Right cardiac atrium (tissue), 5 donors: ENCODE results near the gene BAHCC1. TPM values are rescaled to one million over a fixed set of nuclear protein-coding genes. Genes with fewer than 3 reads are reported as not detected.
A peak's percentile ranks its signal among the peaks of the same experiment; 100 is the strongest.

Source experiments
- ATAC-seq, 2 donors: fragments of 200-7000 bp; cut with Tn5 transposase; one replicate each; pipeline versions ENCODE4 v1.8.0 to v1.9.1; 2020; ENCODE audit warnings: moderate library complexity in 2 of 2, mild to moderate bottlenecking in 1 of 2
- DNase-seq, 3 donors: peaks; one replicate each; pipeline ENCODE4 v3.0.0-alpha.2; 2020
- H3K27ac ChIP-seq: one replicate; pipeline ENCODE4 v1.5.1; 2013; ENCODE audit warnings: mild to moderate bottlenecking, low read length, control low read depth, moderate library complexity
- H3K27me3 ChIP-seq: one replicate; pipeline ENCODE4 v1.6.1; 2013; ENCODE audit not compliant: control insufficient read depth, insufficient read depth
- H3K4me1 ChIP-seq: one replicate; pipeline ENCODE4 v1.6.1; 2013; ENCODE audit warnings: low read length; ENCODE audit not compliant: control insufficient read depth, insufficient read depth
- H3K4me3 ChIP-seq: one replicate; pipeline ENCODE4 v1.5.1; 2013; ENCODE audit warnings: low read length, control low read depth
- H3K9me3 ChIP-seq: one replicate; pipeline ENCODE4 v1.6.1; 2013; ENCODE audit warnings: low read length; ENCODE audit not compliant: control insufficient read depth
- WGBS: extraction: QIAGEN DNeasy Blood & Tissue Kit; methylation state at CpG from one replicate; pipeline ENCODE4 v1.1.7; 2013; 5-methylcytosine and 5-hydroxymethylcytosine counted together
- intact Hi-C, 4 donors: fragments of 100-400 bp; cut with DNase I; formaldehyde crosslinking; loops; one replicate each; pipeline versions ENCODE4 v1.11.0 to v1.14.0; 2022 to 2023
- polyA plus RNA-seq: library from polyadenylated mRNA; stranded (reverse); fragments of 200-250 nt; gene quantifications from one replicate; pipeline ENCODE4 v1.2.3, GENCODE V29; 2013
- total RNA-seq, 4 donors: library from RNA; stranded (reverse); fragmentation: NEBNext Ultra II Directional; extraction: Animal tissue kit (Norgen Biotek cat#: 25700); gene quantifications; one replicate each; pipeline ENCODE4 v1.2.1, GENCODE V29; 2021
- donor health status: healthy with polysubstance abuse.
- donor health status: DM: no; HTN: yes; CAD: no.
- donor health status: DM: no; HTN: no; CAD: no.
- donor health status: DM: no; HTN: yes; CAD: no; lungs with severe emphysema.
- donor health status: DM: yes; HTN: yes; CAD: no.

The BAHCC1 gene
- total and polyA plus RNA-seq, 5 donors: 8.3 to 12.8 (median 8.7) TPM

GRCh38 chr17:81406117-81406953, 11.1 kb downstream of the BAHCC1 start:
- no peak for DNase-seq
- WGBS: 75% methylated on average over 42 of the region's 42 CpGs
- Histone ChIP-seq H3K27ac (peak overlapping the region; percentile 14), H3K4me3 (no peak overlapping the region), H3K27me3 (no peaks in the 10 kb centered on the region), H3K9me3 (no peaks in the 10 kb centered on the region), H3K4me1 (peaks cover 18% of the 10 kb centered on the region)
- intact Hi-C loops: no loop called here
- ATAC-seq: peak in 1 of 2 donors; percentile 4

DNA sequence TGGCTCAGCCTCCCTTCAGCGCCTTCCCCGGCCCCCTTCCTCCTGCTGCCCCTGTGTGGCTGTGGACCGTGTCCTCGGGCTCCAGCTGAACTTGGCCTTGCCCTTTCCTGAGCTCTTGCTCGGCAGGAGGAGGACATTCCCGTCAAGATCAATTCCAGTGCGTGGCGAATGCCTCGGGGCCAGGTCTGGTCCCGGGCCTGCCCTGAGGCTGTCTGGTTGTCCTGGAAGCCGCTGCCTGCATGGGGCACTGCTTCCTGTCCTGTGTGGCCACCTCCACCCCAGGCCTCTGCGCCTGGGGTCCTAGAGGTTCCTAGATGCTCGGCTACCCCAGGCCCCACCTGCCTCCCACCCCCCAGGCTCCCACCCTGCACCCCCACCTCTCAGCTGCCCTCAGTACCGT, 12.8 kb downstream of the BAHCC1 start:
- Histone ChIP-seq H3K9me3 (no peaks in the 10 kb centered on the region), H3K27me3 (no peaks in the 10 kb centered on the region), H3K4me1 (peaks cover 11% of the 10 kb centered on the region), H3K4me3 (no peak overlapping the region), H3K27ac (no peak overlapping the region)
- ATAC-seq: no peak
- intact Hi-C loops: no loop called here
- no peak for DNase-seq
- WGBS: 91% methylated on average over 14 of the region's 14 CpGs

GRCh38 chr17:81409190-81409935, 14.1 kb downstream of the BAHCC1 start:
- intact Hi-C loops: no loop called here

GRCh38 chr17:81410852-81411251, 15.6 kb downstream of the BAHCC1 start:
- no peak for ATAC-seq

More at GRCh38 chr17:81409190-81409935, 14.1 kb downstream of the BAHCC1 start:
- no peaks in the 10 kb centered on the region for H3K9me3 ChIP-seq
- peaks cover 7% of the 10 kb centered on the region for H3K4me1 ChIP-seq
- no peak for DNase-seq
- no peak for ATAC-seq
- H3K4me3 ChIP-seq: no peak overlapping the region
- H3K27me3 ChIP-seq: no peaks in the 10 kb centered on the region
- 73% methylated on average over 27 of the region's 27 CpGs for WGBS
- no peak overlapping the region for H3K27ac ChIP-seq

GRCh38 chr17:81411305-81411704, 16.0 kb downstream of the BAHCC1 start:
- H3K9me3 ChIP-seq: no peaks in the 10 kb centered on the region
- H3K4me3 ChIP-seq: no peak overlapping the region
- no peaks in the 10 kb centered on the region for H3K27me3 ChIP-seq
- ATAC-seq: no peak
- no peak overlapping the region for H3K27ac ChIP-seq
- DNase-seq: no peak
- intact Hi-C loops: no loop called here
- 69% methylated on average over 8 of the region's 8 CpGs for WGBS
- H3K4me1 ChIP-seq: no peaks in the 10 kb centered on the region

More at GRCh38 chr17:81410852-81411251, 15.6 kb downstream of the BAHCC1 start:
- Histone ChIP-seq H3K4me1 (peaks cover 2% of the 10 kb centered on the region), H3K4me3 (no peak overlapping the region), H3K27me3 (no peaks in the 10 kb centered on the region), H3K9me3 (no peaks in the 10 kb centered on the region), H3K27ac (no peak overlapping the region)
- 95% methylated on average over 16 of the region's 16 CpGs for WGBS
- DNase-seq: no peak
- intact Hi-C loops: no loop called here

DNA sequence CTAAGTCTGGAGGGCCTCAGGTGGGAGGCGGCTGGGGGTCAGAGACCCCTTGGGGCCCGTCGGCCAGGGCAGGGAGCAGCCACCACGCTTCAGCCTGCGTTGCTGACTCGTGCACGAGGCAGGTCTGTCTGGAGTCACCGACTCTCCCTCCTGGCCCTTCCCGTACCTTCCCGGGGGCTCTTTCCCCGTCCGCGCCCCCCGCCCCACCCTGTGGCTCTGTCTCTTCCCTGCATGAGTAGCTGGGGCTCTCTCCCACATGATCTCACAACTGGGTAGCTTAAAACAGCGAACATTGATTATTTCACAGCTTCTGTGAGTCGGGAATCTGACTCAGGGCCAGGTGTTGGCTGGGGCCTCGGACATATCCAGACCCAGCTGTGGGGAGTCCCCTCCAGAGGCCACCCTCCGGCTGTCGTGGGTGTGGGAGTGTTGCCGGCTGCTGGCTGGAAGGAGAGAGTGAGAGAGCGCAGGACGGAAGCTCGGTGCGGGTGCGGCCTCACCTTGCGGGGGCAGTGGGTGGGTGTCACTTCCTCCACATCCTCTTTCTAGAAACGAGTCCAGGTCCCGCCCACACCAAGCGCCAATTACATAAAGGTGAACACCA, 17.3 kb downstream of the BAHCC1 start:
- 48% methylated on average over 29 of the region's 29 CpGs for WGBS
- no peaks in the 10 kb centered on the region for H3K27me3 ChIP-seq
- no peak overlapping the region for H3K27ac ChIP-seq
- H3K4me1 ChIP-seq: peaks cover under 1% of the 10 kb centered on the region
- H3K4me3 ChIP-seq: no peak overlapping the region
- peak; percentile 72 to 86 (median 86) for DNase-seq
- no peaks in the 10 kb centered on the region for H3K9me3 ChIP-seq
- peak; percentile 14 to 42 for ATAC-seq
- intact Hi-C loops: no loop called here

DNA sequence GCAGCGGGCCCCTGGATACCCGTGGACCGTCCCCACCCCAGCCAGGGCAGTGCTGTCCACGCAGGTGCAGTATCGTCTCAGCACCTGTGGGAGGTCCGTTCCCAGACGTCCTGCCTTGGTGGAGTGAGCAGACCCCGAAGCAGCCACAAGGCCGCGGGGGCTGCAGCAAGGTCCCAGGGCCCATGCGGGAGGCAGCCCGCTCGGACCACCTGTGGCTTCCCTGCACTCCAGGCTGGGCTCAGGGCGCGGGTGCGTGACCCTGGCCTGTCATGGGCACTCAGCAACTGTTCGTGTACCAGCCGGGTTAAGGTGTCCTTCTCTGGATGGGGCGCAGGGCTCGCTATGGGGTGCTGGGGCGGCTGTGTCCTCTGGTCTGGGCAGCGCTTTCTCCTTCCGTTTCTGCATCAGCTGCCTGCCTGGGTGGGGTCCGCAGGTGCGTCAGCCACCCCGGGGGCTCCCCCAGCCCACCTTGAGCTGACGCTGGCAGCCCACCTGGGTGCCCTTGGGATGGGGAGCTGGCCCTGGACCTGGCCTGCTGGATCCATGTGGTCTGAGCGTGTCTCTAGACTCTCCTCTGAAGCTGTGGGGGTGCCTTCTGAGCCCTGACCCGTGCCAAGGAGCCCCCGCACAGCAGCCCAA, 18.4 kb downstream of the BAHCC1 start:
- H3K4me3 ChIP-seq: no peak overlapping the region
- no peak for DNase-seq
- no peaks in the 10 kb centered on the region for H3K27me3 ChIP-seq
- H3K4me1 ChIP-seq: peaks cover 5% of the 10 kb centered on the region
- 93% methylated on average over 30 of the region's 30 CpGs for WGBS
- H3K27ac ChIP-seq: no peak overlapping the region
- H3K9me3 ChIP-seq: no peaks in the 10 kb centered on the region
- intact Hi-C loops: no loop called here
- ATAC-seq: no peak

GRCh38 chr17:81414756-81415516, 19.7 kb downstream of the BAHCC1 start:
- no peak overlapping the region for H3K27ac ChIP-seq
- DNase-seq: no peak
- 90% methylated on average over 41 of the region's 41 CpGs for WGBS

DNA sequence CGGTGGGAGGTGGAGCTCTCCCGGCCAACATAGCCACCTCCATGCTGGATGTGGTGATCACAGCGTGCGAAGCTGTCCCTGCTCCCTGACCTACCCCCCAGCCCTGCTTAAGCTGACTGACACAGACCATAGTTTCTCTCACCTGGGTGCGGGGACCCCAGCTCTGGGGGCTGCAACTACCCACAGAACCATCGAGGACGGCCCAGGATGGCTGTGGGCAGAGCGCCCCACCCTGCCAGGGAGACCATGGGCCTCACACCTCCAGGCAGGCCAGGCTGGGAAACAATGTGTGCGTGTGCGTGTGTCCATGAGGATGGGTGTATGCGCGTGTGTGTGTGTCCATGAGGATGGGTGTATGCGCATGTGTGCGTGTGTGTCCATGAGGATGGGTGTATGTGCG, 20.4 kb downstream of the BAHCC1 start:
- Histone ChIP-seq H3K27me3 (no peaks in the 10 kb centered on the region), H3K9me3 (no peaks in the 10 kb centered on the region), H3K4me1 (peaks cover 5% of the 10 kb centered on the region), H3K27ac (no peak overlapping the region), H3K4me3 (no peak overlapping the region)
- 97% methylated on average over 15 of the region's 15 CpGs for WGBS
- intact Hi-C loops: no loop called here
- ATAC-seq (no peak), DNase-seq (no peak)

More at GRCh38 chr17:81414756-81415516, 19.7 kb downstream of the BAHCC1 start:
- ATAC-seq: no peak
- H3K4me3 ChIP-seq: no peak overlapping the region
- H3K4me1 ChIP-seq: peaks cover 5% of the 10 kb centered on the region
- H3K9me3 ChIP-seq: no peaks in the 10 kb centered on the region
- H3K27me3 ChIP-seq: no peaks in the 10 kb centered on the region
- intact Hi-C loops: no loop called here

GRCh38 chr17:81416612-81417011, 21.4 kb downstream of the BAHCC1 start:
- H3K4me3 ChIP-seq: no peak overlapping the region
- no peak for DNase-seq
- no peak overlapping the region for H3K27ac ChIP-seq
- 84% methylated on average over 10 of the region's 10 CpGs for WGBS
- H3K27me3 ChIP-seq: no peaks in the 10 kb centered on the region
- H3K9me3 ChIP-seq: no peaks in the 10 kb centered on the region
- intact Hi-C loops: no loop called here
- peaks cover 9% of the 10 kb centered on the region for H3K4me1 ChIP-seq
- ATAC-seq: no peak
